IMR-90 (cell line): ENCODE results near the gene KRTAP5-1. TPM values are rescaled to one million over a fixed set of nuclear protein-coding genes. Genes with fewer than 3 reads are reported as not detected.

ENCODE experiments used
- ATAC-seq: fragments of 200-7000 bp; cut with Tn5 transposase; 2 replicates; pipeline ENCODE4 v1.9.1; 2020; ENCODE audit warnings: low read depth, mild to moderate bottlenecking, moderate library complexity
- BruUV-seq: library from RNA; stranded (reverse); fragments of 400-500 nt; replicated peaks from 2 replicates; lab custom pipeline; 2021; lab: Mats Ljungman, UMichigan
- CTCF ChIA-PET: fragments of 300-600 bp; formaldehyde crosslinking; extraction: SDS; loops from one replicate; lab custom pipeline; 2021; ENCODE audit warnings: antibody characterized with exemption; lab: Yijun Ruan, JAX
- POLR2A ChIA-PET: fragments of 300-600 bp; sonication (Branson Sonifier 250); formaldehyde crosslinking; loops from one replicate; lab custom pipeline; 2022; ENCODE audit warnings: antibody characterized with exemption; ENCODE audit not compliant: unreplicated experiment; lab: Charles Lee
- DNase-seq: peaks from one replicate; pipeline ENCODE4 v3.0.0; 2013
- H2AFZ ChIP-seq: replicated peaks from 2 replicates; pipeline ENCODE3; 2013; ENCODE audit warnings: low read length, mild to moderate bottlenecking; ENCODE audit not compliant: poor library complexity
- H2AK5ac ChIP-seq: 2 replicates; pipeline ENCODE4 v1.6.1; 2013; ENCODE audit warnings: low read depth, low read length, inconsistent platforms
- H2AK9ac ChIP-seq: replicated peaks from 2 replicates; pipeline ENCODE3; 2013; ENCODE audit warnings: mild to moderate bottlenecking, low read depth, low read length, moderate library complexity; ENCODE audit not compliant: poor library complexity
- H2BK120ac ChIP-seq: 2 replicates; pipeline ENCODE4 v1.6.1; 2013; ENCODE audit warnings: low read depth, low read length, inconsistent platforms
- H2BK15ac ChIP-seq: 3 replicates; pipeline ENCODE4 v1.6.1; 2013; ENCODE audit warnings: low read depth, low read length, inconsistent platforms
- H2BK20ac ChIP-seq: 2 replicates; pipeline ENCODE4 v1.6.1; 2013; ENCODE audit warnings: low read depth, mild to moderate bottlenecking, inconsistent platforms, low read length, moderate library complexity
- H2BK5ac ChIP-seq: 2 replicates; pipeline ENCODE4 v1.6.1; 2013; ENCODE audit warnings: mild to moderate bottlenecking, low read depth, low read length, inconsistent platforms; ENCODE audit not compliant: poor library complexity, severe bottlenecking
- H3K14ac ChIP-seq: replicated peaks from 2 replicates; pipeline ENCODE4 v1.6.1; 2013; ENCODE audit warnings: low read depth, low read length, inconsistent platforms
- H3K18ac ChIP-seq: 2 replicates; pipeline ENCODE4 v1.6.1; 2013; ENCODE audit warnings: low read depth, low read length, control low read depth
- H3K23ac ChIP-seq: 2 replicates; pipeline ENCODE4 v1.6.1; 2013; ENCODE audit warnings: low read depth, low read length, inconsistent platforms
- H3K27ac ChIP-seq: 2 replicates; pipeline ENCODE4 v1.5.1; 2013; ENCODE audit warnings: mild to moderate bottlenecking, control low read depth, low read length; ENCODE audit not compliant: insufficient read depth
- H3K27me3 ChIP-seq: 2 replicates; pipeline ENCODE4 v1.6.1; 2013; ENCODE audit warnings: low read length; ENCODE audit not compliant: control insufficient read depth, insufficient read depth
- H3K36me3 ChIP-seq: 2 replicates; pipeline ENCODE4 v1.6.1; 2013; ENCODE audit warnings: low read length, mixed read lengths; ENCODE audit not compliant: control insufficient read depth, insufficient read depth
- H3K4ac ChIP-seq: 2 replicates; pipeline ENCODE4 v1.6.1; 2013; ENCODE audit warnings: low read depth, low read length, inconsistent platforms
- H3K4me1 ChIP-seq: 2 replicates; pipeline ENCODE4 v1.6.1; 2013; ENCODE audit warnings: low read length, mixed read lengths; ENCODE audit not compliant: control insufficient read depth, insufficient read depth
- H3K4me2 ChIP-seq: 2 replicates; pipeline ENCODE4 v1.6.1; 2013; ENCODE audit warnings: low read depth, mild to moderate bottlenecking, control low read depth, low read length, moderate library complexity
- H3K4me3 ChIP-seq: 2 replicates; pipeline ENCODE4 v1.5.1; 2013; ENCODE audit warnings: low read depth, mild to moderate bottlenecking, control low read depth, low read length, moderate library complexity; ENCODE audit not compliant: insufficient read depth
- H3K56ac ChIP-seq: 2 replicates; pipeline ENCODE4 v1.6.1; 2013; ENCODE audit warnings: low read length, inconsistent platforms; ENCODE audit not compliant: insufficient read depth; ENCODE audit errors: extremely low read depth
- H3K79me1 ChIP-seq, 2 experiments: 2 replicates each; pipeline ENCODE4 v1.6.1; 2013; ENCODE audit warnings: low read length in 2 of 2, inconsistent platforms in 1 of 2, low read depth in 1 of 2
- H3K9ac ChIP-seq: 2 replicates; pipeline ENCODE4 v1.6.1; 2013; ENCODE audit warnings: low read depth, low read length, control low read depth
- H3K9me1 ChIP-seq: 2 replicates; pipeline ENCODE4 v1.6.1; 2013; ENCODE audit warnings: low read length, inconsistent platforms; ENCODE audit not compliant: insufficient read depth
- H3K9me3 ChIP-seq: 2 replicates; pipeline ENCODE4 v1.6.1; 2013; ENCODE audit warnings: low read length; ENCODE audit not compliant: control insufficient read depth, insufficient read depth
- H4K20me1 ChIP-seq: 2 replicates; pipeline ENCODE4 v1.6.1; 2013; ENCODE audit warnings: low read length, inconsistent platforms; ENCODE audit not compliant: insufficient read depth
- H4K5ac ChIP-seq: 2 replicates; pipeline ENCODE4 v1.6.1; 2013; ENCODE audit warnings: mild to moderate bottlenecking, low read depth, low read length, control low read depth
- H4K8ac ChIP-seq, 2 experiments: 2 replicates each; pipeline ENCODE4 v1.6.1; 2013; ENCODE audit warnings: low read depth in 2 of 2, low read length in 2 of 2, control low read depth in 1 of 2, inconsistent platforms in 1 of 2
- H4K91ac ChIP-seq: 2 replicates; pipeline ENCODE4 v1.6.1; 2013; ENCODE audit warnings: low read depth, low read length, inconsistent platforms; ENCODE audit not compliant: insufficient read depth
- CEBPB ChIP-seq: IDR thresholded peaks from 2 replicates; pipeline ENCODE4 v1.6.1; 2012; ENCODE audit warnings: low read depth, low read length, improper control_type of control experiment
- CHD1 ChIP-seq: IDR thresholded peaks from 2 replicates; pipeline ENCODE4 v1.6.1; 2012; ENCODE audit warnings: low read depth, low read length, improper control_type of control experiment
- FOS ChIP-seq: fragments of 150-350 bp; IDR thresholded peaks from 2 replicates; pipeline ENCODE4 v1.6.1; 2016; ENCODE audit warnings: low read depth, low read length
- MAFK ChIP-seq: IDR thresholded peaks from 2 replicates; pipeline ENCODE4 v1.6.1; 2012; ENCODE audit warnings: low read depth, low read length, improper control_type of control experiment
- MAZ ChIP-seq: IDR thresholded peaks from 2 replicates; pipeline ENCODE4 v1.6.1; 2012; ENCODE audit warnings: low read depth, mild to moderate bottlenecking, low read length, improper control_type of control experiment, moderate library complexity, borderline replicate concordance
- POLR2A ChIP-seq: IDR thresholded peaks from 2 replicates; pipeline ENCODE4 v1.6.1; 2012; ENCODE audit warnings: mild to moderate bottlenecking, low read depth, low read length
- RAD21 ChIP-seq: IDR thresholded peaks from 2 replicates; pipeline ENCODE4 v1.6.1; 2012; ENCODE audit warnings: low read length, improper control_type of control experiment
- RCOR1 ChIP-seq: IDR thresholded peaks from 2 replicates; pipeline ENCODE4 v1.6.1; 2012; ENCODE audit warnings: mild to moderate bottlenecking, low read length, improper control_type of control experiment; ENCODE audit not compliant: insufficient replicate concordance
- RFX5 ChIP-seq: IDR thresholded peaks from 2 replicates; pipeline ENCODE4 v1.8.0; 2012; ENCODE audit warnings: low read depth, mild to moderate bottlenecking, low read length, moderate library complexity
- SMC3 ChIP-seq: fragments of 150-350 bp; IDR thresholded peaks from 2 replicates; pipeline ENCODE4 v1.6.1; 2016; ENCODE audit warnings: low read depth, mild to moderate bottlenecking, antibody characterized with exemption, low read length, moderate library complexity
- WGBS, 2 experiments: methylation state at CpG; one replicate each; pipeline versions ENCODE4 v1.1.5 to v1.1.7; 2013; ENCODE audit warnings: missing lambda C conversion rate in 2 of 2; ENCODE audit not compliant: insufficient read length in 1 of 2; ENCODE audit errors: extremely low coverage in 2 of 2; 5-methylcytosine and 5-hydroxymethylcytosine counted together
- dilution Hi-C: fragments of 300-500 bp; cut with HindIII; formaldehyde crosslinking; loops from one replicate; pipeline ENCODE4 v1.14.3; 2018; ENCODE audit warnings: low sequenced_read_pairs; ENCODE audit not compliant: unreplicated experiment
- in situ Hi-C: fragments of 300-500 bp; cut with MboI; formaldehyde crosslinking; loops from 3 replicates; pipeline ENCODE4 v1.14.3; 2019; ENCODE audit warnings: low sequenced_read_pairs, inconsistent platforms, mixed read lengths
- intact Hi-C: fragments of 100-400 bp; cut with micrococcal nuclease; formaldehyde crosslinking; loops from 2 replicates; pipeline ENCODE4 v1.10.0; 2022
- polyA plus RNA-seq, 3 experiments: library from polyadenylated mRNA; depleted of rRNA; stranded (reverse); fragments of >200 nt; gene quantifications; 2 replicates each; pipeline ENCODE4 v1.2.3, GENCODE V29; 2012; ENCODE audit warnings: low replicate concordance in 1 of 3
- total RNA-seq: library from RNA; depleted of rRNA; stranded (reverse); fragments of >200 nt; gene quantifications from 2 replicates; pipeline ENCODE4 v1.2.3, GENCODE V29; 2012
- TF ChIP-seq, protein P1 (sequence below): conservative IDR thresholded peaks from 2 replicates; pipeline ENCODE4 v1.5.1; 2012; ENCODE audit warnings: mild to moderate bottlenecking, low read depth, low read length, improper control_type of control experiment
- TF ChIP-seq, protein P2 (sequence below): fragments of 150-350 bp; IDR thresholded peaks from 2 replicates; pipeline ENCODE4 v1.6.1; 2016; ENCODE audit warnings: low read depth, mild to moderate bottlenecking, low read length, moderate library complexity, borderline replicate concordance

KRTAP5-1 gene
- total and polyA plus RNA-seq, 2 of the 4 experiments (the other 2 are of a cell fraction), result not detected

DNA sequence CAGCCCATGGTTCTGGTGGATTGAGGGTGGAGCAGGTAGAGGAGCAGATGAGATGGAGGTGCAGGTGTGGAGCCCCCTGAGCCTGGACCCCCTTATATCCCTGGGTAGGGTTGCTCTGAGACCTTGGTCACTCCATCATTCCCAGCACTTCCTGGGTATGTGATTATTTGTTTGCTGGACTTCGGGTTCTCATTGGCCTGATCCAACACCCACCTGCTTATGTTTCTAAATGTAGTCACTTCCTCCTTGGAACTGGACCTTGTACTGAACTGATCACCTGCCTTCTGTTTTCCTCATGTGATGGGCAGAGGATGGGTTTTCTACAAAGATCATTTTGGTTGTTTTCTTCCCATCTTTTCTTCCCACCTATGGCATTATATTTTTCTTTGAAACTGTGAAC is 37.0 kb upstream of the KRTAP5-1 start, which contains the start of gene KRTAP5-4:
TSS of gene KRTAP5-4 (minus strand) at position 53 of the 400 bp plus-strand sequence. CDS start at position 8, 45 bp downstream.
- TF ChIP-seq FOS (no peak), RCOR1 (no peak), POLR2A (no peak), SMC3 (no peak), MAZ (no peak), RFX5 (no peak), RAD21 (no peak), MAFK (no peak), CHD1 (no peak), CEBPB (no peak)
- TF ChIP-seq, protein P1, sequence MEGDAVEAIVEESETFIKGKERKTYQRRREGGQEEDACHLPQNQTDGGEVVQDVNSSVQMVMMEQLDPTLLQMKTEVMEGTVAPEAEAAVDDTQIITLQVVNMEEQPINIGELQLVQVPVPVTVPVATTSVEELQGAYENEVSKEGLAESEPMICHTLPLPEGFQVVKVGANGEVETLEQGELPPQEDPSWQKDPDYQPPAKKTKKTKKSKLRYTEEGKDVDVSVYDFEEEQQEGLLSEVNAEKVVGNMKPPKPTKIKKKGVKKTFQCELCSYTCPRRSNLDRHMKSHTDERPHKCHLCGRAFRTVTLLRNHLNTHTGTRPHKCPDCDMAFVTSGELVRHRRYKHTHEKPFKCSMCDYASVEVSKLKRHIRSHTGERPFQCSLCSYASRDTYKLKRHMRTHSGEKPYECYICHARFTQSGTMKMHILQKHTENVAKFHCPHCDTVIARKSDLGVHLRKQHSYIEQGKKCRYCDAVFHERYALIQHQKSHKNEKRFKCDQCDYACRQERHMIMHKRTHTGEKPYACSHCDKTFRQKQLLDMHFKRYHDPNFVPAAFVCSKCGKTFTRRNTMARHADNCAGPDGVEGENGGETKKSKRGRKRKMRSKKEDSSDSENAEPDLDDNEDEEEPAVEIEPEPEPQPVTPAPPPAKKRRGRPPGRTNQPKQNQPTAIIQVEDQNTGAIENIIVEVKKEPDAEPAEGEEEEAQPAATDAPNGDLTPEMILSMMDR, result no peak
- TF ChIP-seq, protein P2, sequence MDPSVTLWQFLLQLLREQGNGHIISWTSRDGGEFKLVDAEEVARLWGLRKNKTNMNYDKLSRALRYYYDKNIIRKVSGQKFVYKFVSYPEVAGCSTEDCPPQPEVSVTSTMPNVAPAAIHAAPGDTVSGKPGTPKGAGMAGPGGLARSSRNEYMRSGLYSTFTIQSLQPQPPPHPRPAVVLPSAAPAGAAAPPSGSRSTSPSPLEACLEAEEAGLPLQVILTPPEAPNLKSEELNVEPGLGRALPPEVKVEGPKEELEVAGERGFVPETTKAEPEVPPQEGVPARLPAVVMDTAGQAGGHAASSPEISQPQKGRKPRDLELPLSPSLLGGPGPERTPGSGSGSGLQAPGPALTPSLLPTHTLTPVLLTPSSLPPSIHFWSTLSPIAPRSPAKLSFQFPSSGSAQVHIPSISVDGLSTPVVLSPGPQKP, result no peak
- Histone ChIP-seq H3K4me3 (no peak within 1 kb of the TSS), H2AFZ (no peak within 1 kb of the TSS), H3K56ac (no peak within 1 kb of the TSS), H2AK5ac (no peak within 1 kb of the TSS), H2AK9ac (no peak within 1 kb of the TSS), H3K4ac (no peak within 1 kb of the TSS), H3K9me3 (0 out of 2 replicates have a peak, but pooled peaks cover 2% of the 10 kb centered on the region), H2BK20ac (no peak within 1 kb of the TSS), H3K79me1 (no peaks in the 10 kb centered on the region), H2BK120ac (no peak within 1 kb of the TSS), H3K36me3 (no peaks in the 10 kb centered on the region), H4K5ac (no peak within 1 kb of the TSS), H4K8ac (no peak within 1 kb of the TSS), H3K9me1 (no peaks in the 10 kb centered on the region), H3K4me1 (no peaks in the 10 kb centered on the region), H3K18ac (no peak within 1 kb of the TSS), H4K20me1 (no peaks in the 10 kb centered on the region), H3K27me3 (peaks cover 35% of the 10 kb centered on the region), H3K9ac (no peak within 1 kb of the TSS), H3K23ac (no peak within 1 kb of the TSS), H2BK5ac (no peak within 1 kb of the TSS), H3K14ac (no peak within 1 kb of the TSS), H4K91ac (no peak within 1 kb of the TSS), H2BK15ac (no peak within 1 kb of the TSS), H3K4me2 (no peak within 1 kb of the TSS), H3K27ac (no peak within 1 kb of the TSS)
- CTCF ChIA-PET, result no interaction called here
- intact Hi-C loops, result no loop called here
- WGBS, 2 experiments, result no CpG with 5 or more reads among the region's 1 CpG
- BruUV-seq, result no TSS peak
- POLR2A ChIA-PET, result no interaction called here
- no peak for ATAC-seq
- no peak for DNase-seq
- dilution Hi-C loops, result no loop called here
- in situ Hi-C loops, result no loop called here
